HG03045 (cell line): ENCODE data around the gene LTBP2.
A peak's percentile ranks its signal among the peaks of the same experiment; 100 is the strongest.

ENCODE experiments used
- ATAC-seq: cut with Tn5 transposase; IDR thresholded peaks from one replicate; pipeline ENCODE4 v1.9.1; 2021; ENCODE audit warnings: mild to moderate bottlenecking, moderate library complexity; ENCODE audit not compliant: unreplicated experiment

Gene LTBP2

DNA sequence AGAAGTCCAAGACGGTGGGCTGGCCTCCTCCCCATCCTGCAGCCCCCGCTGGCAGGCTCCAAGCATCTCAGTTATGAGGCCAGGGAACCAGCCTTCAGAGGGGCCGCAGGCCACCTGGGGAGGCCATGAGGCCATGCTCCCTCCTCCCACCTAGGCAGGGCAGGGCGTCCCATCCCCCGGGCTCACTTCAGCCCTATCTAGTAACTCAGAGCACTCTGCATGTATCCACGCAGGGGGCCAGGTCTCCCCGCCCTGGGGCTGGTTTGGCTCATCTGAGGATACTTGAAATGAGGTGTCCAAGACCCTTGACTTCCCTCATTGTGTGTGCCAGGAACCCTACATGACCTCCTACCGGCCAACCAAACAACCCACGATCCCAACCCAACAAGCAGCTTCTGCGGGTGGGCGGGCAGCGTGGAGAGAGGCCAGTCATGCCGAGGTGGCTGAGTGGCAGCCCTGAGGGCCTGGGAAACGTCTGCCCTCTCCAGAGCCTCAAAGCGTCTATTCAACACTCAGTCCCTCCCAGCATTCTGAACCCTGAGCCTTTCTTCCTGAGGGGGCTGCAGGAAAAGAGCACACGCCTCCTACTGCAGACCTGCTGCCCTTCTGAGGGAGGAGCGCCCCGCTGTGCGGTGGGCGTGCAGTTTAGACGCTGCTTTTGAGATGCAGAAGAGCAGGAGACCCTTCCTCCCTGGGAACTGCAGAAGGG lies 101.7 kb downstream of the LTBP2 start:
- no peak for ATAC-seq

DNA sequence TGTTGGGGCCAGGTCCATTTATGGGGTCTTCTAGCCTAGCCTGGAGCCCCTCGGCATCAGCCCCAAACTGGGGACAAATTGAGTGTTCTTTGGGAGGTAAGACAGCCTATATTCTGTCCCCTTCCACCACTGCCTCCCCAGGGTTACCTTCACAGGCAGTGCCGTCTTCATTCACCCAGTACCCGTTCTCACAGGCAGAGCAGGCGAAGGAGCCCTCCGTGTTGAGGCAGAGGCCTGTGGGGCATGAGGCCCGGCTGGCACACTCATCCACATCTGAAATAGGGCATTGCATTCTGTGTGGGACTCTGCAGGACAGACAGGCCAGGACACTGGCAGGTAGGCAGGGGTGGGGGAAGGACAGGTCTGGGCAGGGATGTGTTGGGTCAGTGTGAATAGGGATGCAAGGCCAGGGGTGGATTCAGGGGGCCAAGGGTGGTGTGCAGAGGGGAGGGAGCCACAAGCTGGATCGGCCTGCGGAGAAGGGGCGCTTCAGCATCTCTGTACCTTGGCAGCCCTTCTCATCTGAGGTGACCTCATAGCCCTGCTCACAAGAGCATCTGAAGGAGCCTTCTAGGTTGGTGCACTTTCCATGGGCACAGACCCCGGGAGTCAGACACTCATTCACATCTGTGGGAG lies 102.3 kb downstream of the LTBP2 start:
- ATAC-seq = no peak

DNA sequence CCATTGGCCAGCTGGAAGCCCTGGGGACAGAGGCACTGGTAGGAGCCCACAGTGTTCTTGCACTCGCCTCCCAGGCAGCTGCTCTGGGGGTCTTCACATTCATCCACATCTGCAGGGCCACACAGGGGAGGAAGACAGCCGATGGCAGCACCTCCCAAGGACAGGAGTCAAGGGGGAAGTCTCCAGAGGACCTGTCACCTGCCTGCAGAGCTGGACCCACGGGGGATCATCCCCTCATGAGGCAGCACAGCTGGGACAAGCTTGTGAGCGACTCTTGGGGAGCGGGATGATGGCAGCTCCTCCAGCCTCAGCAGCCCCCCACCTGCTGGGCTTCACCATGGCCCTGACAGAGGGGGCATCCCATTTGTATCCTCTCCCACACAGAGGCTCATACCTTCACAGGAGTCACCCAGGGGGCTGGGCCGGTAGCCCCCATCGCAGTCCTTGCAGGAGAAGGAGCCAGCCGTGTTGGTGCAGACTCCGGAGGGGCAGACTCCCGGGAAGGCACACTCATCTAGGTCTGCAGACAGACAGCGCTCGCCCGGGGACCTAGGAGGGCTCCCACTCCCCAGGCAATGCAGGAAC lies 103.1 kb downstream of the LTBP2 start:
- ATAC-seq = no peak

DNA sequence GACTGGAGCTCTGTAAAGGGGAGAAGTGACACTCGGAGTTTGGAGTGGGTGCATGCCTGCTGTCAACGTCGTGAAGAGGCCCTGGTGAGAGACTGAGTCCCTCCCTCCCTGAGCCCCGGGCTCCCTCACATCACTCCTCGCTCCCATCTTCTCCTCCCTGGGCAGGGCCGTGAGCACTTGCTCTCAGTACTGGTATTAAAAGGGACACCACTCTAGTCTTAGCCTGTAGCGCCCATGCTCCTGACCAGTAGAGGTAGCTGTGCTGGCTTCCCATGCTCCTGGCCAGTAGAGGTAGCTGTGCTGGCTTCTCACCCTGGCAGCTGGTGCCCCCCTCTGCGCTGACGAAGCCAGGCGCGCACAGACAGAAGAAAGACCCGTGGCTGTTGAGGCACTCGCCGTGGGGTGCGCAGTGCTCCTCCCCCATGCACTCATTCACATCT lies 103.7 kb downstream of the LTBP2 start:
- no peak for ATAC-seq

DNA sequence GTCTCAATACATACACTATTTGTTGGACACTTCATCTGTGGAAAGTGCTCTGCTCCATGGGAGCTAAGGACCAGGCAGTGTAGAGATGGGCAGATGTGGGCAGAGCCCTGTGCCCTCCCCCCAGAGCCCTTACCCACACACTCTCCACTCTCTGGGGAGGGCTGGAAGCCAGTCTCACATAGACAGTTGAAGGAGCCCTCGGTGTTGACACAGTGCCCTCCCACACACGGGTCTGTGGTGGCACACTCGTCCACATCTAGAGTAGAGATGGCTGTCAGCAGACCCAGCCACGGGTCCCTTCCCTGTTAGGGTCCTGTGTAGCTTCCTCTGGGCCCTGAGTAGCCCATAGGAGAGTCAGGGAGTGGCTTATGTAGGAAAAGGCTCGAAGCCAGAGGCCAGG lies 104.2 kb downstream of the LTBP2 start:
- ATAC-seq = no peak

DNA sequence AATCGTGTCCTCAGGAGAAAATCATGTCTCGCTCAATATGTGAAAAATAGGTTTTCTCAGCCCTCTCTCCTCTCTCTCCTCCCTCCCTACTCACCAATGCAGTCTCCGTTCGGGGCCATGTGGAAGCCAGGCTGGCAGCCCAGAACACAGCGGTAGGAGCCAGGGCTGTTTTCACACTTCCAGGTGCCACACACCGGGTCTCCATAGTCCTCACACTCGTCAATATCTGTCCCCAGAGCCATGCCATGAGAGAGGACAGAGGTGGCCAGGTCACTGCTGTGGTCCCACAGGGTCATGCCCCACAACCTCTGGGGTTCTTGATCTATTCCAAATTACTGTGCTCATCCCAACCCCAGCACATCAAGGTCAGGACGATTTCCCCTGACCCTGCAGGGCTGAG lies 105.0 kb downstream of the LTBP2 start:
- ATAC-seq = no peak

DNA sequence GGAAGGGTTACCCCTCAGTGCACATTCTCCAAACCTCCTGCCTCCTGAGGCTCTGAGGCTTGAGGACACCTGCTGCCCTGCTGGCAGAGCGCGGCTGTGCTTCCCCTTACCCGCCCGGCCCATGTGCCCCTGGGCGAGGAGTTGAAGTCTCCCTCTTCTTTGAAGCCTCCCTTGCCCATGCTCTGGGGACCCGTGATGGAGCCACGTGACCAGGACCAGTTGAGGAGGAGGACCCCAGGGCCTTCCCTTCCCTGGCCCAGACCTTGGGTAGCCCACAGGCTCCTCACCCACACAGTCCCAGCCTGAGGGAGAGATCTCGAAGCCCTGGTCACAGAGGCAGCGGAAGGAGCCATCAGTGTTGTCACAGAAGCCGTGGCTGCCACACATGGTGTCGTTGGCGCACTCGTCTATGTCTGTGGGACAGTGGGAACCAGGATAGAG lies 105.6 kb downstream of the LTBP2 start:
- no peak for ATAC-seq

DNA sequence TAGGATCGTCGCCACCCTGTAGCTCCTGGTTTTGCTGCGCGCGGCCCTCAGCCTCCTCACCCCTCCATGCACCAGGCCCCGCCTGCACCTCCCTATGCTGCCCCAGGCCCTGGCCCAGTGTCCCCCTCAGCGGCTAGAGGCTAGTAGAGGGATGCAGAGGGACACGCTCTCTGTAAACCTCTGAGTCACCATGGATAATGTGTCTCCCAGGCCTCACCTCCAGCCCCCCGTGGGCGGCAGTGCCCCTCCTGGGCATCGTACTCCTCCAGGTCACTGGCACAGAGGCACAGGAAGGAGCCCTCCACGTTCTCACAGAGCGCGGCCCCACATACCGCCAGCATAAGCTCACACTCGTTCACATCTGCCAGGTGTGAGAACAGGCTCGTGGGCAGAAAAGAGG lies 106.2 kb downstream of the LTBP2 start:
- ATAC-seq = no peak

DNA sequence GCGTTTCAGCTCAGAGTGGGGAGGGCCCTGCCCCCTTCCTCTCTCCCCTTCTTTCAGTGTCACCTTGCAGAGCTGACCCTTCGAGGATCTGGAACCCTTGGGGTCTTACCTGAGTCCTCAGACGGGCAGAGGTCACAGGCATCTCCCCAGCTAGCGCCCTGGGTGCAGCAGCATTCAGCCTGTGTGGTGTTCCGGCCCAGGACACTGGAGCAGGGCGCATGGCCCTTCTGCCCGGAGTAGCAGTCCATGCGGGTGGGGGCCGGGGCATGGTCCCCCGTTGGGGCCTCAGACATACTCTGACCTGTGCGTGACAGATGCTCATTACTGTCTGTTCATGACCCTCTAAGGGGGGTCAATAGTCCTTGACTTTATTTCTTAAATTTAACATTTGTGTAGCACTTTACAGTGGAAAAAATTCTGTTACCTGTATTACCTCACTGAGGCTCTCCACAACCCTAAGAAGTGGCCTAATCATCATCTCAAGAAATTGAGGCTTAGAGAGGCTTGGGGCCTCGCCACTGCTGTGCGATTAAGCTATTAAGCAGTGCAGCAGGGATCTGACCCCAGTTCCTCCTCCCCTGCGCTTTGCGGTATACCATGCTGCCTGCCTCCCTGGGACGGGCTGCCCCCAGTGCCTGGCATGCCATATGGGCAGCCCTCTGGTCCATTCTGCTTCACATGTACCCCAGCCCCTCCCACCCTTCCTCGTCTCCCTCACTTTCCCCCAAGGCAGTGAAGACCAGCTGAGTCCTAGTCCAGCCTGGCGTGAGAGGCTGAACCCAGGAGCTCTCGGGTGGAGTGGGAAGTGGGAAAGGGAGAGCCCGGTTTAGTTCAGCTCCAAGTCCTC lies 106.9 kb downstream of the LTBP2 start:
- no peak for ATAC-seq

DNA sequence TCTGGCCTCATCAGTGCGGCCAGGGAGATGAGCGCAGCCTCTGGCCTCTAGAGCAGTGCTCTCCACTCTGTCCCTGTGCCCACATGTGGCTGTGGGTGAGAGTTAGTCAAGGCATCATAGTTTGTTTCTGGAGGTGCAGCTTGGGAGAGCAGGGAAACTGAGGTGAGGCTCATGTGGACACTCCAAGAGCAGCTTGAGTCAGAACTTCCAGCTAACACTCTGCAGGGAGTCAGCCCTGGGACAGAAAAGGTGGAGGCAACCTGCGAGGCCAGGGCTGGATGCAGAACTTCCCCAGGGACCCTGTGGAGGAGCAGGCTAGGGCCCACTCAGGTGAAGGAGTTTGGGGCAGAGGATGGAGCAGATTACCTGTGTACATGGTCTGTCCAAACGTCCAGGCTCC lies 107.6 kb downstream of the LTBP2 start:
- ATAC-seq = no peak

DNA sequence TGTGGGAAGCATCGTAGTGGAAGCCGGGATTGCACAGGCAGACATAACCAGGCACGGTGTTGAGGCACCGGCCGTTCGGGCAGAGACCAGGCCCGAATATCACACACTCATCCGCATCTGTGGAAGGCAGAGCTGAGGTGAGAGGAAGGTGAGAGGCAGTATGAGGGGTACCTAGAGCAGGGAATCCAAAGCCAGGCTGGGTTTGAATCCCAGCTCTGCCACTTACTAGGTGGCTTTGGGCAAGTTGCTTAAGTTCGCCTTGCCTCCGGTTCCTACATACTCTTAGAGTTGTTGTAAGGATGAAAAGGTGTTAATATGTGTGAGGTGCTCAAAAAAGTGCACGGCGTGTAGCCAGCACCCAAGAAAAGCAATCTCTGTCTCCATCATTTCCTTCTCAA lies 108.1 kb downstream of the LTBP2 start:
- ATAC-seq = no peak

DNA sequence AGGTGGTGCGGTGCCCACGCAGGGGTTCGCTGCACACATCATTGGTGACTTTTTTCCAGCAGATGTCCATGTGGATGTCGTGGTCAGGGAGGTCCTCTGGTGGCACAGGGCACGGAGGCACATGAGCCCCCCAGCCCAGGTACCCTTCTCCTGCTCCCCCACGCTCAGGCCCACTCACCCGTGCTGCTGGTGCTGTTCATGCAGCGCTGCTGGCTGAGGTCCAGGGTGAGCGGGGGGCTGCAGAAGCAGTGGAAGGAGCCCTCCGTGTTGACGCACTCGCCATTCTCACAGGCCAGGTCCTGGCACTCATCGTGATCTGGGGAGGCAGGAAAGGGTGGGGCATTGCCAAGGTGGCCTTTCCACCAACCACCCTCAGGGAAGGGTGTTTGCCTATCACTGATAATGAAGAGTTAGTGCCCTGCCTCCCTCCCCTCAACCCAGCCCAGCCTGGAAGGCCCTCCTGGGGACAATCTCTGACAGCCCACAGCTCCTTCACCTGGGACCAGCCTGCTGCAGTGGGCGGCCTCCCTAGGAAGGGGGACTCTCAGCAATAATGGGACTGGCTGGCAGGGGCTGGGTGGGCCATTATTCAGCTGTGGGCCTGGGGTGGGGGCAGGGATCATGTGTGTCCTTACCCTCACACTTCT lies 108.6 kb downstream of the LTBP2 start:
- ATAC-seq = no peak

DNA sequence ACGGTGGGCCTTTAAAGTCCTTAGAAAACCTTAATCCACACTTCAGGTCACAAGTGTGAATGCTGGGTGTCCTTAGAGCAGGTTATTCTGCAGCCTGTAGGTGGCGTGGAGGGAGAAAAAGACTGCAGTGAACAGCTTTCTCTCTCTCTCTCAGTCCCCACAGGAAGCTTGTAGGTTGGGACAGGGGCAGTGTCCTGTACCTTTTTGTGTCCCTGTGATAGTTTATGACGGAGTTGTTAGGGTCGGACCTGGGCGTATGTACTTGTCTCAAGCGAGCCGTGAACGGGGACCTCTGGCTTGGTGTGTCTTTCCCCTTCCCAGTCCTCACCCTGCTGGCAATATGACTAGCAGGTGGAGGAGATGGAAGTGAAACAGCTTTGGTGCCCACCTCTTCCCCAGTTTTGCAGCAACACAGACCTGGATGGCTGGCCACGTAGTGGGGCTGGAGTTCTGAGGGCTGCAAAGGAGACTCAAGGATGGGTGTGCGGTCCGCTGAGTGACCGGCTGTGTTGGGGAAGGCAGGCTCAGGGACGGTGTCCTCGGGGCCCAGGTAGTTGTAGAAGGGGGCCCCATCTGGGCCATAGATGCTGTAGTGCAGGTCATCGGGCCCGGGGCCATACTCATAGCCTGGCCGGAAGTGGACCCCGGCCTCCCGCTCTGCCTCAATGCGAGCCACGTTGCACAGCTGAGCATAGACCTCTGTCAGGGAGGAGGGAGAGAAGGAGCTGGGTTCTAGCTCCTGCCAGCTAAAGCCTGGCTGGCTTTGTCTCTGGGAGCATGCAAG lies 109.6 kb downstream of the LTBP2 start:
- no peak for ATAC-seq

DNA sequence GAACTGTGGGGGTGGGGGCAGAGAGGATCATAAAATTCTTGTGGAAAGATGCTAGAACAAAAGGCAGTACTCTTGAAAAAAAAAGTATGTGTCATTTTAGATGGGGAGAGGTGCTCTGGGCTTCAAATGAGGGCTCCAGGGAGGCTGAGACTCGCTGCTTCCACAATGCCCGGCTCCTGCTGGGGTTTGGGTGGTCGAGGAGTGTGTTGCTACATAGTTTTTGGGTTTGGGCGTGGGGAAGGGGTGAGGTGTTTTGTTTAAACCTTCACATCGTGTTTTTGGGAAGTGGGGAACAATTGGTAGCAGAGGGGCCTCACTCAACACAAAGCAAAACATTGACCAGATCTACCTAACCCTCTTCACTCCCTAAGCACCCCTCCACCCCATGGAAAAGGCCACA lies 110.3 kb downstream of the LTBP2 start:
- ATAC-seq = no peak

DNA sequence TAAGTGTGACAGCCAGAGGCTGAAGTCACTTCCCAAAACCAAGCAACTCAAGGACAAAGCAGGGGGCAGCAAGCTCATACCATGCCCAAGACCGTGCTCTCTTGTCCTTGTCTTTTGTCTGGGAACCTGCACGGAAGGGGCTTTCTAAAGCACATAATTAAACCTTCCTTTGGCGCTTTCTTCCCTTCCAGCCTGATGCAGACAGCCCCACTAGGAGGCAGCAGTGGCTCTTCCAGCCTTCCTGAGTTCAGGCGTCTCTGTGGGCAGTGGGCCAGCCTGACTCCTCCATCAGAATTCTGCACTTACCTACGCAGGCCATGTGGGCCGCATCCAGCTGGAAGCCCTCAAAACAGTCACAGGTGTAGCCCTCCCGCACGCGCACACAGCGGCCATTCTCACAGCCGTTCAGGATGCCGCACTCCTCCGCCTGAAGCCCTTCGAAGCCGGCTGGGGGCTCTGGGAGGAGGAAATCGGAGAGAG lies 110.9 kb downstream of the LTBP2 start:
- no peak for ATAC-seq

DNA sequence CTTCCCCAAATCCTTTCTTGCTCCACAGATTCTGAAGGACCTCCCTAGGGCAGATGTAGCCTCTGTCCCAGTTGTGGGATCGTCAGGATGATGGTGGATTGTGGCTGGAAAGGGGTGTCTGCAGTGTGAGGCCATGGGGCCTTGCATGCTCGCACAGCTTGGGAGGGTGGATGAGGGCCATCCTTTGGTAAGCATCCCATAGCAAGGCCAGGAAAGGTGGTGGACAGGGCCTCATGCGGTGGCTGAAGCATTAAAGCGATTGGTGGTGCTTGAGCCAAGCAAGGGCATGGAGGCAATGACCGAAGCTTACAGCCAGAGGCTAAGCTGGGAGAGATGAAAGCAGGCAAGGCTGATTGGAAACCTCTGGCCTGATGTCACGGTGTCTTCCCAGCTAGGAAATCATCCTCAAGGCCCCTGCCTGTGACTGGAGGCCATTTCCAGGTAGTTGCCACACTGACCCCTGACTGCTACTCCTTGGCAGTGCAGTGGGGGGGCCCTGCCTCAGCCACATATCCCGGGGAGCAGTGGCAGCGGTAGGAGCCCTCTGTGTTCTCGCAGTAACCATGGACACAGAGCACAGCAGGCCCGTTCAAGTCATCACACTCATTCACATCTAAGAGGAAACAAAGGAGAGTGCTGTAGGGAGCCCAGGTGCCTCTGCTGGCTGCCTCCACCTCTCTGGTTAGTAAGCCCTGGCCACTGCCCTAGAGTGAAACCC lies 111.5 kb downstream of the LTBP2 start:
- ATAC-seq = no peak

DNA sequence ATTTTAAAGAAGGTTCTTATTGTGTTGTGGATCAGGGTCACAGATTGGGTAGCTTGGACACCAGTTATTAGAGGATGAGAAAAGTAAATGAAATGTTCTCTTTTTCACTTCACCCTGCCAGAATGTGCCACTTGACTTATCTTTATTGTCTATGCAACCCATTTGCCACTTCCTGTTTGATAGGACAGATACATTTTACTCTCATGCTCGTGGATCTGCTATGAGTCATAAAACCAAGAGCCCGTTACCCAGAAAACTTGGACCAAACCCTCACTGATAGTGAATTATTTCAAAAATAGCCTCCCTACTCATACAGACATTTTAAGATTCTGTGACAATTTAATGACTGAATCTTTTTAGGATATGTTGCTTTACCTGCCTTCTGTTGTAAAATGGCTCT lies 116.7 kb downstream of the LTBP2 start:
- no peak for ATAC-seq

DNA sequence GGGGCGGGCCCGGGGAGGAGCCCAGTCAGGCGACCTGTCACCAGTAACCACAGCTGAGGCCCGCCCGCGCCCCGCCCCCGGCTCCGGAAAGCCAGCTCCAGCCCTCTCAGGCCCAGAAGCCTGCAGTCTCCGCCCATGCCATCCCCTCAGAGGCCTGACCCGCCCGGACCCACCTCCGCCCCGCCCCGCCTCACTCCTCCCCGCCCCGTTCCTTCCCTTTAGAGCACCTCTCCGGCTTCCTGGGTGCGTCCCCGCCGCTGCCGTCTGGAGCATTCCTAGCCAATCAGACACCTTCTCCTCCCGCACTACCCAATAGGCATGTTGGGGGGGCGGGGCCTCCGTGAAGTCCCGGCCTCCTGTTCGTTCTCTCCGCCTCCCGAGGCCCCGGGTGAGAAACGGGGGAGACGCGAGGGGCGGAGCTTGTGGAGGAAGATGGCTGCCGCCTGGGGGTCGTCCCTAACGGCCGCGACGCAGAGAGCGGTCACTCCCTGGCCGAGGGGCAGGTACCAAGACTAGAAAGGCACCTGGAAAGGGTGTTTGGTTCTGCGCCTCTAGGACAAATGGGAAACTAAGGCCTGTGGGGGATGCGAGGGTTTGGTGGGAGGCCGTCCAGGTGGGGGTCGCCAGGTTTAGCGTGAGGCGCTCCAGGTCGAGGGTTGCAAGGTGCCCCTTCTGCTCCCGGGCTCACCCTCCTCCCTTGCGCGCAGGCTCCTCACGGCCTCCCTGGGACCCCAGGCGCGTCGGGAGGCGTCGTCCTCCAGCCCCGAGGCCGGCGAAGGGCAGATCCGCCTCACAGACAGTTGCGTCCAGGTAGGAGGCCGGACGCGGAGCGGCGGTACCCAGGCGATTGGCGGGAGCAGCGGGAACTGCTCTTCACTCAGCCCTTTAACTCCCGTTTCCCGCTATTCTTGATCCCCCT lies 118.4 kb downstream of the LTBP2 start, which contains the start of gene ISCA2:
Gene ISCA2 (plus strand): TSS at position 423 of the 919 bp plus-strand sequence. CDS start 10 bp downstream, at position 433.
- peak; percentile 89 for ATAC-seq
